Daoy (cell line): ENCODE measurements around the gene PARP9. TPM values are rescaled to one million over a fixed set of nuclear protein-coding genes. Genes with fewer than 3 reads are reported as not detected.
"Not testable (repeated sequence)": the region's sequence is repeated elsewhere in the genome, so short reads cannot be mapped to it uniquely, and the experiment has no call there.

Experiments
- DNase-seq: peaks from one replicate; pipeline ENCODE4 v3.0.0-alpha.2; 2015; ENCODE audit warnings: low read depth
- total RNA-seq: library from RNA; depleted of rRNA; stranded (reverse); fragments of >200 nt; shearing (Covaris generic); gene quantifications from 2 replicates; pipeline ENCODE4 v1.2.3, GENCODE V29; 2014

Gene PARP9
- total RNA-seq, 1 experiment from 2014 or later: 11.9 TPM

GRCh38 chr3:122576174-122576940, 12.3 kb upstream of the PARP9 start:
- DNase-seq: no peak

DNA sequence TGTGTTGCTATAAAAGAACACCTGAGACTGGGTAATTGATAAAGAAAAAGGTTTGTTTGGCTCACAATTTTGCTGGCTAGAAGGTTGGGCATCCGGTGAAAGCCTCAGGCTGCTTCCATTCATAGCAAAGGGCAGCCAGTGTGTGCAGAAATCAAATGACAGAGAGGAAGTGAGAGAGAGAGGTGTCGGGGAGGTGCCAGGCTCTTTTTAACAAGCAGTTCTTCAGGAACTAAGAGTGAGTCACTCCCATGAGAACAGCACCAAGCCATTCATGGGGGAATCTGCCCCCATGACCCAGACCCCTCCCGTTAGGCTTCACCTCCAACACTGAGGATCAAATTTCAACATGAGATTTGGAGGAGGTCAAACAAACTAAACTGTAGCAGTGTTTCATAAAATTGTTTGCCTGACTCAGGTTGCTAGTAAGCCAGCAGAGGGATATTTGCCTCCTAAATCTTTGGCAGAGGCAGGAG, 8.9 kb upstream of the PARP9 start:
- peak; percentile 78 for DNase-seq

DNA sequence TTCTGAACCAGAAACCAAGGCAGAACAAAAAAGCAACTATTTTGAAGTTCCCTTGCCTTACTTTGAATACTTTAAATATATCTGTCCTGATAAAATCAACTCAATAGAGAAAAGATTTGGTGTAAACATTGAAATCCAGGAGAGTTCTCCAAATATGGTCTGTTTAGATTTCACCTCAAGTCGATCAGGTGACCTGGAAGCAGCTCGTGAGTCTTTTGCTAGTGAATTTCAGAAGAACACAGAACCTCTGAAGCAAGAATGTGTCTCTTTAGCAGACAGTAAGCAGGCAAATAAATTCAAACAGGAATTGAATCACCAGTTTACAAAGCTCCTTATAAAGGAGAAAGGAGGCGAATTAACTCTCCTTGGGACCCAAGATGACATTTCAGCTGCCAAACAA, 4.7 kb upstream of the PARP9 start:
- DNase-seq: no peak

DNA sequence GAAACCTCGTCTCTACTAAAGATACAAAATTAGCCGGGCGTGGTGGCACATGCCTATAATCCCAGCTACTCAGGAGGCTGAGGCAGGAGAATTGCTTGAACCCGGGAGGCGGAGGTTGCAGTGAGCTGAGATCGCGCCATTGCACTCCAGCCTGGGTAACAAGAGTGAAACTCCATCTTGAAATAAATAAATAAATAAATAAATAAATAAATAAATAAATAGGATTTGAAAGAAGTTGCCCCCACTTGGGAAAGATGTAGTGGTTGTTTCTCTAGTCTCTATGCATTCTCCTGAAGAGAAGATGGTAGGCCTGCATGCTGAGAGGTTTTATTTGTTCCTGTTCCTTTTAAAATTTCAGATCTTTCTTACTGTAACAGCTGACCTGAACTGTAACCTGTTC, 4.0 kb upstream of the PARP9 start:
- not testable (repeated sequence) for DNase-seq

DNA sequence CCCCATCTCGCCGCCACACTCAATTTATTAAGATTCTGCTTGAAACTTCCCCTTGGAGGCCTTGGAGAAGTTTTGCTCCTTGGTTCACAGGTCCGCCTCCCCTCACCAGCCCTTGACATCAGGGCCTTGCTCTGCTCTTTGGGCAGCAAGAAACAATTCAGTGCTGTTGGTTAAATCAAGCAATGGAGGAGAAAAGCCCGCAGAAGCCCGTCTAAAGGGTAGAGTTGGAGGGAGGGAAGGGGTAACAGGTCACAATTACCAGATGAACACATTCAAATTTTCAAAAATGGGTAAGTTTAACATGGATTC, 429 bp downstream of the PARP9 start:
- DNase-seq: peak; percentile 25

DNA sequence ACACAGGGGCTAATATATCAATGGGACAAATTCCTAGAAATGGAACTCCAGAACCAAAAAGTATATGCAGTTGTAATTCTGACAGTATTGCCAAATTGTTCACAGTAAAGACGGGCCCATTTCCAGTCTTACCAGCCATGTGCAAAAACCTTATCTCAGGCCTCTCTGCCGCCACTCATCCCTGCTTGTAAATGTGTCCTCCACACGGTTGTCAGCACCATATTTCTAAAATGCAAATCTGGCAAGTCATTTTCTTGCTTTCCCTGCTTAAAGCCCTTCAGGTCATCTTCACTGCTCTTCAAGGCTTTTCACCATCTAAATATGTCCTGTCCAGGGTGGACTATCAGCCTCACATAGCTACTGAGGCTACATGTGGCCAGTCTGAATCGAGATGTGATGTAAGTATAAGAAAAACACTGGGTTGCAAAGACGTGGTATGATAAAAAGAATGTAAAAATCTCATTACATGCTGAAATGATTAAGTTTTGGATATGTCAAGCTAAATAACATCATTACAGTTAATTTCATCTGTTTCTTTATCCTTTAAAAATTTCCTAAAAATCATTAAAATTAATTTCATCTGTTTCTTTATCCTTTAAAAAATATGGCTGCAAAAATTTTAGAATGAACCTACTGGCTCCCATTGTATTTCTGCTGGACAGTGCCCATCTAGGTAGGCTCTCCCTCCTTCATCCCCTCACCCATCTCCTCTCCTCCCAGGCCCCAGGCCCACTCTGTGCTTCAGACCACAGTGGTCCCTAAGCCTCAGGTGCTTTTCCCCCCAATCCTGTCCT, 980 bp downstream of the PARP9 start:
- DNase-seq: no peak

GRCh38 chr3:122560680-122561079, 3.4 kb downstream of the PARP9 start:
- DNase-seq: peak; percentile 39

DNA sequence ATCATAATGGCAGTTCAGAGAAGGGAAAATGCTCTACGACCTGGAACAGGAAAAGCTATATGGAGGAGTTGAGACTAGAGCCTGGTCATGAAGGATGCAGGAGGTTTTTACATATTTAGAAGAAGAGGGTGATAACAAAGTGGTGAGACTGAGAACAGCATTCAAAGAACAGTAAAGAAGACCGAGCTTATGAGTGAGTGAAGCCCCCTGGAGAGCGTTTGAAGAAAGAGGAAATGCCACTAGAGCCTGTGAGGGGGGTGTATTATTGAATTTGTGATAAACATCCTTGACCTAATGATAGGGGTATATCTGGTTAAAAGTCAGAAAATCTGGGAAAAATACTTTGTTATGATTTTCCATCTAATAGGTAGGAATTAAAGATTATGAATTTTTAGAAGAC, 4.2 kb downstream of the PARP9 start:
- no peak for DNase-seq

DNA sequence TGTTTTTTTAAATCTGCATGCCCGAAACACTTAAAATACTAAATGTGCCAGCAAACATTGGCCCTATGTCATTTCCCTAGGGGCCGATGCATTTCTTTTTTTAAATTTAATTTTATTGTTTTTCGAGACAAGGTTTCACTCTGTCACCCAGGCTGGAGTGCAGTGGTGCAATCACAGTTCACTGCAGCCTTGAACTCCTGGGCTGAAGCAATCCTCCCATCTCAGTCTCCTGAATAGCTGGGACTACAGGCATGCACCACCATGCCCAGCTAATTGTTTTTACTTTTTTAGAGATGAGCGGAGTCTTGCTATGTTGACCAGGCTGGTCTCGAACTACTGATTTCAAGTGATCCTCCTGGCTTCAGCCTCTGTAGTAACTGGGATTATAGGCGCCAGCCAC, 5.5 kb downstream of the PARP9 start:
- no peak for DNase-seq

DNA sequence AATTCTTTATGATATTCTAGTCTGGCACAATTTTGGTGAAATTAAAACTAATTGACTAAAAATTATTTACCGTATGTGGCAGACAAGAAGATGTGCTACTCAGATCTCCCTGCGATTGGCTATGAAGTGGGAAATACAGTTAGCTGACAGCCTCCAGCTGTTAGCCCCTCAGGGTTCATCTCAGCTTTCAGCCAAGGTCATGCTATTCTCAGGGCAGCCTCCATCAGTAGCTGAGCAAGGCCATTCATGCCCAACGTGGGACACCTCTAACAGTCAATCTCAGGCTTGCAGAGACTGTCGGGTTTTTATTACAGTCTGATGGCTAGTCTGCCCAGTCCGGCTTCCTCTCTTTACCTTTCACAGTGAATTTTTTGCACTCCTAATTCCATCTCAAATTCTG, 6.7 kb downstream of the PARP9 start:
- no peak for DNase-seq

- no peak for DNase-seq
Measured at GRCh38 chr3:122555275-122556071, 8.6 kb downstream of the PARP9 start.

DNA sequence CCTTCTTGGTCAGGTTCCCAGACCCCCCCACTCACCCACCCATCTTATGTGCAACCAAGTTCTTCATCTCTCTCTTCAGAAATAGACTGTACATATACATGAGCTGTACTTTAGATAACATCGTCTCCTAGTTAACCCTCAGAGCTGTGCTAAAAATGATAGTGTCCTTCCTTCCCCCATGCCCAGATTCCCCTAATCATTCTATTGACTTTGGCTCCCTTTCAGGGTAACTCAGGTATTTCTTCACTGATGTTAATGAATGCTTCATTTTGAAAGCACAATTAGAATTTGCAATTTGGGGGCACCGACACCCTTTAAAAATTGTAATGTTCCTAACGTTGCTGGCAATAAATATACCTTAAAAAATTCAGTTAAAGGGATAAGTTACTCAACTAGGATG, 10.9 kb downstream of the PARP9 start:
- DNase-seq: no peak

- DNase-seq: no peak
Measured at GRCh38 chr3:122548619-122549018, 15.5 kb downstream of the PARP9 start.

DNA sequence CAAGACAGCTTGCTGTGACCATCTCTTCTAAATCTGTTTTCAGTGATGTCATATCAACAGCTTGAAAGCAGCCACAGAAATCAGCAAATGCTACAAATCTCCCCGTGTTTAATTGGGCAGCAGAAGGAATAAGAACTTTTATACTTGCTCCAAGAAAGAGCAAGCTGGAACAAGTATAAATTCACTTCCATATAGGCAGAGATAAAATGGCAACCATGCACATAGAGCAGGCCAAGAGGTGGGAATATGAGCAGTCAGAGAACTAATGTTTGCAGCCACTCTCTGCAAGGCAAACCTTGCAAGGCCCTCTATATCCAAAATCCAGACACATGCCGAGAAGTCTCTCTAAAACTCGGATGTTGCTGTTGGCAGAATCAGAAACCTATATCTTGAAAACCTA, 16.0 kb downstream of the PARP9 start:
- no peak for DNase-seq

DNA sequence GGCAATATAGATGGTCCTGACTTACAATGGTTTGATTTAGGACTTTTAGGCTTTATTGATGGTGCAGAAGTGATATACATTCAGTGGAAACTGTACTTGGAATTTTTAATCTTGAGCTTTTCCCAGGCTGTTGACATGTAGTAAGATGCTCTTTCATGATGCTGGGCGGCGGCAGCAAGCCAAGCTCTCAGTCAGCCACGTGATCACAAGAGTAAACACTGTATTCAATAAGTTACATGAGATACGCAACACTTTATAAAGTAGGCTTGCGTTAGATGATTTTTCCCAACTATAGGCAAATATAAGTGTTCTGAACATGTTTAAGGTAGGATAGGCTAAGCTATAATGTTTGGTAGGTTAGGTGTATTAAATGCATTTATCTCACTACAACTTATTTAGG, 17.9 kb downstream of the PARP9 start:
- DNase-seq: no peak

DNA sequence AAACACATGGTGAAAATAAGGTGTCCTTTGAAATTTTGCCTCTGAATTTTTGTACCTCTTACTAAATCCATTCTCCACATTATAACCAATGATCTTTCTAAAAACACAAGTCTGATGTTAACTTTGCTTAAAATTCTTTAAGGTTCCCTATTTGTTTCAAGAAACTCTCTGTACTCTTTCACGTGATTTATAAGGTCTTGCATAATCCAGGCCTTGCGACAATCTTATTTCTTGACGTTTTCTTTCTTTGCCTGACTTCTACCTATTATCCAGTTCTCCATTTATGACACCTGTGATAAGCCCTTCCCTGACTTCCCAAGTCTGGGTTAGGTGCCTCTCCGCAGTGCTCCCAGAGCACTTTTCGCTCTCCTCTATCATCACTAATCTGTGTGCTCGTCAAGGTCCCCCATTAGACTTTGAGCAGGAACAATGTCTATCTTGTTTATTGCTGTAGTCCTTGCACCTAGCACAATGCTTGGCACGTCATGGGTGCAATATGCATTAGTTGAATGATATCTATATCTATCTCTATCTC, 25.1 kb downstream of the PARP9 start:
- no peak for DNase-seq

GRCh38 chr3:122536632-122537001, 27.5 kb downstream of the PARP9 start:
- DNase-seq: no peak

- no peak for DNase-seq
Measured at GRCh38 chr3:122535964-122536631, 28.0 kb downstream of the PARP9 start.

GRCh38 chr3:122533931-122534334, 30.2 kb downstream of the PARP9 start:
- peak; percentile 89 for DNase-seq

- no peak for DNase-seq
Measured at GRCh38 chr3:122533480-122533879, 30.6 kb downstream of the PARP9 start.

- no peak for DNase-seq
Measured at GRCh38 chr3:122530164-122530563, 33.9 kb downstream of the PARP9 start.

GRCh38 chr3:122523317-122523716, 40.8 kb downstream of the PARP9 start:
- no peak for DNase-seq
